GM12872 (cell line): ENCODE data around the gene GRIN2A.

Experiments used
- CTCF ChIP-seq: IDR thresholded peaks from 3 replicates; pipeline ENCODE4 v1.5.1; 2011; ENCODE audit warnings: low read depth, mild to moderate bottlenecking, low read length, moderate library complexity; ENCODE audit not compliant: insufficient read depth

Gene GRIN2A

GRCh38 chr16:9966569-9967157 is 215.6 kb downstream of the GRIN2A start:
- no peak for TF ChIP-seq CTCF

- no peak for TF ChIP-seq CTCF
Observed at GRCh38 chr16:9965079-9965478, 217.1 kb downstream of the GRIN2A start.

- TF ChIP-seq CTCF = no peak
Observed at GRCh38 chr16:9964426-9964825, 217.8 kb downstream of the GRIN2A start.

GRCh38 chr16:9957433-9957832 is 224.8 kb downstream of the GRIN2A start:
- no peak for TF ChIP-seq CTCF

- no peak for TF ChIP-seq CTCF
Observed at GRCh38 chr16:9957002-9957401, 225.2 kb downstream of the GRIN2A start.

GRCh38 chr16:9955677-9956076 is 226.6 kb downstream of the GRIN2A start:
- TF ChIP-seq CTCF = no peak

GRCh38 chr16:9953908-9954570 is 228.2 kb downstream of the GRIN2A start:
- TF ChIP-seq CTCF = no peak
